Kidney (tissue), 14 donors: ENCODE data around the gene ATG13. TPM values are rescaled to one million over a fixed set of nuclear protein-coding genes. Genes with fewer than 3 reads are reported as not detected.

Experiments used
- DNase-seq, 5 donors: peaks; one replicate each; pipeline ENCODE4 v3.0.0-alpha.2; 2013 to 2020
- FAIRE-seq: peaks from 2 replicates; lab custom pipeline; 2012; peaks lifted over from hg19 to GRCh38; lab: Jason Lieb, UNC
- H3K27ac ChIP-seq, 2 donors: one replicate each; pipeline ENCODE4 v1.7.0; 2013; ENCODE audit warnings: low read depth in 2 of 2, low read length in 2 of 2, inconsistent platforms in 1 of 2
- H3K27me3 ChIP-seq: one replicate; pipeline ENCODE4 v1.7.1; 2013; ENCODE audit warnings: low read length, inconsistent platforms; ENCODE audit not compliant: control insufficient read depth, insufficient read depth
- H3K36me3 ChIP-seq, 3 donors: one replicate each; pipeline versions ENCODE4 v1.7.0 to v1.7.1; 2013; ENCODE audit warnings: low read length in 3 of 3, control low read depth in 1 of 3, inconsistent platforms in 1 of 3; ENCODE audit not compliant: insufficient read depth in 3 of 3, control insufficient read depth in 2 of 3
- H3K4me1 ChIP-seq, 3 donors: one replicate each; pipeline versions ENCODE4 v1.7.0 to v1.7.1; 2013; ENCODE audit warnings: low read length in 3 of 3, inconsistent platforms in 1 of 3, low read depth in 1 of 3; ENCODE audit not compliant: control insufficient read depth in 2 of 3, insufficient read depth in 2 of 3
- H3K4me3 ChIP-seq, 3 donors: one replicate each; pipeline versions ENCODE4 v1.7.0 to v1.8.1; 2013; ENCODE audit warnings: low read length in 3 of 3, control low read depth in 1 of 3, inconsistent platforms in 1 of 3
- H3K9ac ChIP-seq, 3 donors: one replicate each; pipeline versions ENCODE4 v1.7.0 to v1.7.1; 2013; ENCODE audit warnings: low read length in 3 of 3, control low read depth in 1 of 3, inconsistent platforms in 1 of 3
- H3K9me3 ChIP-seq, 3 donors: one replicate each; pipeline versions ENCODE4 v1.7.0 to v1.7.1; 2013; ENCODE audit warnings: low read length in 3 of 3, control low read depth in 1 of 3, inconsistent platforms in 1 of 3; ENCODE audit not compliant: control insufficient read depth in 2 of 3, insufficient read depth in 1 of 3
- intact Hi-C: fragments of 100-400 bp; cut with DNase I; formaldehyde crosslinking; loops from one replicate; pipeline ENCODE4 v1.11.1; 2022
- polyA plus RNA-seq: library from polyadenylated mRNA; stranded (reverse); fragments of 350-450 nt; fragmentation: Illumina TruSeq; extraction: RNeasy Lipid Tissue Mini Kit (QIAGEN cat#74804); gene quantifications from one replicate; pipeline ENCODE4 v1.2.3, GENCODE V29; 2014; ENCODE audit warnings: low read depth, low replicate concordance; ENCODE audit not compliant: insufficient read depth
- total RNA-seq: library from RNA; stranded (reverse); fragmentation: NEBNext Ultra II Directional; extraction: Animal tissue kit (Norgen Biotek cat#: 25700); gene quantifications from one replicate; pipeline ENCODE4 v1.2.1, GENCODE V29; 2021
- TF ChIP-seq, protein P1 (sequence below): IDR thresholded peaks from 3 replicates; pipeline ENCODE4 v1.5.1; 2012; ENCODE audit warnings: mild to moderate bottlenecking, moderate library complexity, borderline replicate concordance; ENCODE audit not compliant: insufficient read depth; ENCODE audit errors: extremely low read depth
- donor health status: control.
- donor health status: control.
- donor health status: control.
- donor health status: control.
- donor health status: control.
- donor health status: DM: yes; HTN: yes; CAD: no.
- donor health status: Normal renal cell carcinoma (clear cell type).

ATG13 gene
- total and polyA plus RNA-seq, 2 donors from 2014 or later: 40.1 to 73.5 TPM

DNA sequence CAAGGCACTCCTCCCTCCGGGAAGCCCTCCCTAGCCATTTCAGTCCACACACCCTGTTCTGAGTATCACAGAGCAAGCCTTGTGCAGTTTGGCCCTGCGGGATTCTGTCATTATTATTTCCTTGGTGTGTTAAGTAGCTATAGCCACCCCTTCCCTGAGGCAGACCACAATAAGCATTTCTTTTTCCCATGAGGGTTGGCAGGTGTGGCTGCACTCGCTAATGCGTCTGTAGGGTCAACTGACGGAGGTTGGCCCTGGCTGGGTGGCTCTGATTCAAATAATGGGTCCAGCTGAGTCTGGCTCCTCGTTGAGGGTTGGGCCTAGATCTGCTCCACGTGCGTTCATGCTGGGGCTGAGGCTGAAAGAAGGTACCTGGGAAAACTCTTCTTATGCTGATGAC is 106.7 kb downstream of the ATG13 start:
- Histone ChIP-seq H3K9ac (no peak overlapping the region), H3K27me3 (no peaks in the 10 kb centered on the region), H3K9me3 (no peaks in the 10 kb centered on the region), H3K4me3 (no peak overlapping the region), H3K4me1 (no peaks in the 10 kb centered on the region), H3K36me3 (no peaks in the 10 kb centered on the region), H3K27ac (no peak overlapping the region)
- intact Hi-C loops: no loop called here
- FAIRE-seq: no peak
- TF ChIP-seq, protein P1, sequence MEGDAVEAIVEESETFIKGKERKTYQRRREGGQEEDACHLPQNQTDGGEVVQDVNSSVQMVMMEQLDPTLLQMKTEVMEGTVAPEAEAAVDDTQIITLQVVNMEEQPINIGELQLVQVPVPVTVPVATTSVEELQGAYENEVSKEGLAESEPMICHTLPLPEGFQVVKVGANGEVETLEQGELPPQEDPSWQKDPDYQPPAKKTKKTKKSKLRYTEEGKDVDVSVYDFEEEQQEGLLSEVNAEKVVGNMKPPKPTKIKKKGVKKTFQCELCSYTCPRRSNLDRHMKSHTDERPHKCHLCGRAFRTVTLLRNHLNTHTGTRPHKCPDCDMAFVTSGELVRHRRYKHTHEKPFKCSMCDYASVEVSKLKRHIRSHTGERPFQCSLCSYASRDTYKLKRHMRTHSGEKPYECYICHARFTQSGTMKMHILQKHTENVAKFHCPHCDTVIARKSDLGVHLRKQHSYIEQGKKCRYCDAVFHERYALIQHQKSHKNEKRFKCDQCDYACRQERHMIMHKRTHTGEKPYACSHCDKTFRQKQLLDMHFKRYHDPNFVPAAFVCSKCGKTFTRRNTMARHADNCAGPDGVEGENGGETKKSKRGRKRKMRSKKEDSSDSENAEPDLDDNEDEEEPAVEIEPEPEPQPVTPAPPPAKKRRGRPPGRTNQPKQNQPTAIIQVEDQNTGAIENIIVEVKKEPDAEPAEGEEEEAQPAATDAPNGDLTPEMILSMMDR: no peak
- no peak for DNase-seq

Other genes with a start within 250 kb of the ATG13 start
- 38.3 TPM for gene MDK, start 235.9 kb upstream of the ATG13 start, total RNA-seq
- gene MDK, start 235.9 kb upstream of the ATG13 start, polyA plus RNA-seq: 26.3 TPM
- gene CHRM4, start 225.8 kb upstream of the ATG13 start, total RNA-seq: 0.16 TPM
- gene CHRM4, start 225.8 kb upstream of the ATG13 start, polyA plus RNA-seq: not detected
- gene AMBRA1, start 23.5 kb upstream of the ATG13 start, total RNA-seq: 32.6 TPM
- gene AMBRA1, start 23.5 kb upstream of the ATG13 start, polyA plus RNA-seq: 8.0 TPM
- 4.0 TPM for gene HARBI1, start 326 bp upstream of the ATG13 start, total RNA-seq
- gene HARBI1, start 326 bp upstream of the ATG13 start, polyA plus RNA-seq: 2.5 TPM
- 137 TPM for gene ARHGAP1, start 83.1 kb downstream of the ATG13 start, total RNA-seq
- 35.5 TPM for gene ARHGAP1, start 83.1 kb downstream of the ATG13 start, polyA plus RNA-seq
- 9.7 TPM for gene ZNF408, start 83.5 kb downstream of the ATG13 start, total RNA-seq
- 7.8 TPM for gene ZNF408, start 83.5 kb downstream of the ATG13 start, polyA plus RNA-seq
- gene F2, start 101.7 kb downstream of the ATG13 start, total RNA-seq: not detected
- gene F2, start 101.7 kb downstream of the ATG13 start, polyA plus RNA-seq: not detected
- gene CKAP5, start 228.7 kb downstream of the ATG13 start, total RNA-seq: 51.9 TPM
- gene CKAP5, start 228.7 kb downstream of the ATG13 start, polyA plus RNA-seq: 10.8 TPM